ENCODE results near the gene PLXNA2.

DNA sequence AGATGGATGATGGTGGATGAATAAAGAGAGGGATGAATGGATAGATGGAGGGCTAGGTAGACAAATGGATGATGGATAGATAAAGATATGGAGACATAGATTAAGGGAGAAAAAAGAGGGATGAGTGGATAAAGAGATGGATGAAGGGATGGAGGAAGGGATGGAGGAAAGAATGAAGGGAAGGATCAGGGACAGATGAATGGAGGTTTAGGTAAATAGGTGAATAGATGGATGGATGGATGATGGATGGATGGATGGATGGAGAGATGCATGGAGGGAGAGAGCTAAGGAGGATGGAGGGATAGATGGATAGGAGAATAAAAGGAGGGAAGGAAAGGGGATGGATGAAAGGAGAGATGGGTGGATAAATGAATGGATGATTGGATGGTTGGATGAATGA, 28.8 kb downstream of the PLXNA2 start:
- TF ChIP-seq, protein P1, sequence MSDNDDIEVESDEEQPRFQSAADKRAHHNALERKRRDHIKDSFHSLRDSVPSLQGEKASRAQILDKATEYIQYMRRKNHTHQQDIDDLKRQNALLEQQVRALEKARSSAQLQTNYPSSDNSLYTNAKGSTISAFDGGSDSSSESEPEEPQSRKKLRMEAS (IDR thresholded peaks at IDR 0.05; ENCODE audit: low read depth): no peak
- TF ChIP-seq, protein P2, sequence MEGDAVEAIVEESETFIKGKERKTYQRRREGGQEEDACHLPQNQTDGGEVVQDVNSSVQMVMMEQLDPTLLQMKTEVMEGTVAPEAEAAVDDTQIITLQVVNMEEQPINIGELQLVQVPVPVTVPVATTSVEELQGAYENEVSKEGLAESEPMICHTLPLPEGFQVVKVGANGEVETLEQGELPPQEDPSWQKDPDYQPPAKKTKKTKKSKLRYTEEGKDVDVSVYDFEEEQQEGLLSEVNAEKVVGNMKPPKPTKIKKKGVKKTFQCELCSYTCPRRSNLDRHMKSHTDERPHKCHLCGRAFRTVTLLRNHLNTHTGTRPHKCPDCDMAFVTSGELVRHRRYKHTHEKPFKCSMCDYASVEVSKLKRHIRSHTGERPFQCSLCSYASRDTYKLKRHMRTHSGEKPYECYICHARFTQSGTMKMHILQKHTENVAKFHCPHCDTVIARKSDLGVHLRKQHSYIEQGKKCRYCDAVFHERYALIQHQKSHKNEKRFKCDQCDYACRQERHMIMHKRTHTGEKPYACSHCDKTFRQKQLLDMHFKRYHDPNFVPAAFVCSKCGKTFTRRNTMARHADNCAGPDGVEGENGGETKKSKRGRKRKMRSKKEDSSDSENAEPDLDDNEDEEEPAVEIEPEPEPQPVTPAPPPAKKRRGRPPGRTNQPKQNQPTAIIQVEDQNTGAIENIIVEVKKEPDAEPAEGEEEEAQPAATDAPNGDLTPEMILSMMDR (IDR thresholded peaks at IDR 0.05): no peak

Measured in SK-N-SH (cell line).